Activated CD8-positive, alpha-beta memory T cell treated with anti-CD3 and anti-CD28 coated beads, Interleukin-2, amount 50 U/mL, for 48 hours (primary cell): ENCODE measurements around the gene TLCD3A.
"Not testable (repeated sequence)": the region's sequence is repeated elsewhere in the genome, so short reads cannot be mapped to it uniquely, and the experiment has no call there.

ENCODE experiments used
- DNase-seq: peaks from one replicate; pipeline ENCODE4 v3.0.0-alpha.2; 2020

TLCD3A gene

DNA sequence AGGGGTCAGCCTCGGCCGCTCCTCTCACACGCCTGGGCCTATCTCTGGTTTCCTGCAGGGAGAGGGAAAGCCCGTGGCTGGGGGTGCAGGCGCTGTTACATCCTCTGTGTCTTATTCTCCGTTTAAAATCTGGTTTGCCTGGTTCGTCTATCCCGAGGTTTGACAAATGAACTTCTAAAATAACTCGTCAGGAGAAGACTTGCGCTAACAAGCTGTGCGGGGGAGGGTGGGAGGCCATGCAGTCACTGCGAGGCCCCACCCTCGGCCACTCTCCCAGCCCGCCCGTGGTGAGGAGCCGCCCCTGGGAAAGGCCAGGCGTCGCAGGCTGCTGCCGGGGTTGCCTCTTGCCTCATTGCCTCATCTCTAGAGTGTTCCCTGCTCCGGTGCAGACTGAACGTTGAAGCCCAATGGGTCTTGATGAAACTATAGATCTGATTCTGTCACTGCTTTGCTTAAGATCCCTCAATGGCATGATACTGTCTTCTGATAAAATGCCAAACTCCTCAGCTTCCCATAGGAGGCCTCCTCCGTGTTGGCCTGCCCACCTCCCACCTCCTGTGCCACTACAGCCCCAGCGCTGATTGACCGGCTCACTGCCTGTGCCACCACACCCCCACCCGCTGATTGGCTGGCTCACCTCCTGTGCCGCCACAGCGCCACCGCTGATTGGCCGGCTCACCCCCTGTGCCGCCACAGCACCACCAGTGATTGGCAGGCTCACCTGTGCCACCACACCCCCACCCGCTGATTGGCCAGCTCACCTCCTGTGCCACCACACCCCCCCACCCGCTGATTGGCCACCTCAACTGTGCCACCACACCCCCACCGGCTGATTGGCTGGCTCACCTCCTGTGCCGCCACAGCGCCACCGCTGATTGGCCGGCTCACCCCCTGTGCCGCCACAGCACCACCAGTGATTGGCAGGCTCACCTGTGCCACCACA, 57.8 kb downstream of the TLCD3A start:
- not testable (repeated sequence) for DNase-seq

DNA sequence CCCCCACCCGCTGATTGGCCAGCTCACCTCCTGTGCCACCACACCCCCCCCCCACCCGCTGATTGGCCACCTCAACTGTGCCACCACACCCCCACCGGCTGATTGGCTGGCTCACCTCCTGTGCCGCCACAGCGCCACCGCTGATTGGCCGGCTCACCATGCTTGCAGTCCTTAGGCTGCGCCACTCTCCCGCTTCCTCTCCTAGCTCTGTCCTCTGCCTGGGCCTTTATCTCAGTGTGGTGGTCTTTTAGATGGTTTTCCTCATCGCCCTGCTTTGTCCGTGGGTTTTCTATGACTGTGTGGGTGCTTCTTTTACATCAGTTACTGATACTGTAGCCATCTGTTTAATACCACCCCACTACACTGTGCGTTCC, 58.5 kb downstream of the TLCD3A start:
- DNase-seq = not testable (repeated sequence)

DNA sequence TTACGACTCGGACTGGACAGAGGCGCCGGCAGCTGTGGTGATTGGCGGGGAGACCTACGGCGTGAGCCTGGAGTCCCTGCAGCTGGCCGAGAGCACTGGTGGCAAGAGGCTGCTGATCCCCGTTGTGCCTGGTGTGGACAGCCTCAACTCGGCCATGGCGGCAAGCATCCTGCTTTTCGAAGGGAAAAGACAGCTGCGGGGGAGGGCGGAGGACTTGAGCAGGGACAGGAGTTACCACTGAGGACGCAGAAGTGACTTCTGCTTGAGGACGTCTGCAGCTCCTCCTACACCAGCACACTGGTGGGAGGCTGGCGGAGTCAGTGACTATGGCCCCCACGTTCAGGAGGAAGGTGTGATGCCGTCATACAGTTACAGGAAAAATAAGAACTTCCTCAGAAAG, 59.4 kb downstream of the TLCD3A start:
- DNase-seq = no peak

DNA sequence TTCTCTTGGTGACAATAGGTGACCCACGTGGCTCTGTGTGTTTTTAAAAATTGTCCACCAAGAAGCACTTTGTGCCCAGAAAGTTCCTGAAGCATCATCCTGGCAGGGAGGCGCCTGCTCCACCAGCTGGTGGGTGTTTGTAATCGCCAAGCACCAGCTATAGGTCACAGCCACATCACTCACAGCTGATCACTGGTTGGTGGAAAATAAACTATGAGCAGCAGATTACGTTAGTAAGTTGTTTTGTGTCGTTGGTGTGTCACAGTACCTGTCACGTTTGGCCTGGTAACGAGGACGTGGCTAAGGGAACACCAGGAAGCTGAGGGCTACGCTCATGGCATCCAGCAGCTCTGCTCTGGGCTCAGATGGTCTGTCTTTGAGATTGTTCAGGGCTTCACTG, 59.9 kb downstream of the TLCD3A start:
- DNase-seq = no peak
